SK-N-MC (cell line): Measurements from ENCODE around the gene FHAD1.

ENCODE experiments used
- DNase-seq: peaks from one replicate; pipeline ENCODE4 v3.0.0-alpha.2; 2011; ENCODE audit warnings: low read depth, low spot score
- H3K27ac ChIP-seq: fragments of 200-600 bp; sonication (generic); 2 replicates; pipeline ENCODE4 v1.5.1; 2016; ENCODE audit warnings: mixed run types
- H3K36me3 ChIP-seq: fragments of 200-600 bp; sonication (generic); 2 replicates; pipeline ENCODE4 v1.6.1; 2017; ENCODE audit warnings: antibody characterized with exemption, low read length, mixed read lengths; ENCODE audit not compliant: insufficient read depth
- H3K4me3 ChIP-seq: fragments of 200-600 bp; sonication (generic); 2 replicates; pipeline ENCODE4 v1.5.1; 2016
- H3K9ac ChIP-seq: fragments of 200-600 bp; sonication (generic); 2 replicates; pipeline ENCODE4 v1.8.0; 2017; ENCODE audit warnings: mixed run types, mixed read lengths; ENCODE audit not compliant: insufficient read length
- H3K9me3 ChIP-seq: fragments of 200-600 bp; sonication (generic); 2 replicates; pipeline ENCODE4 v1.6.1; 2017; ENCODE audit warnings: low read depth, mild to moderate bottlenecking, antibody characterized with exemption, low read length, moderate library complexity, mixed read lengths
- EZH2 ChIP-seq: fragments of 200-600 bp; sonication (generic); IDR thresholded peaks from one replicate; pipeline ENCODE4 v1.6.1; 2017; ENCODE audit warnings: antibody characterized with exemption
- FOXP2 ChIP-seq: optimal IDR thresholded peaks from 2 replicates; pipeline ENCODE3; 2011; ENCODE audit warnings: mild to moderate bottlenecking, moderate library complexity; ENCODE audit not compliant: insufficient read depth; ENCODE audit errors: extremely low read length, control extremely low read depth
- POLR2AphosphoS5 ChIP-seq: IDR thresholded peaks from 2 replicates; pipeline ENCODE4 v1.6.1; 2012; ENCODE audit warnings: mild to moderate bottlenecking, low read depth, low read length, borderline replicate concordance

FHAD1 gene

GRCh38 chr1:15246960-15247614 is at the start of gene FHAD1:
Gene FHAD1, plus strand, starts transcription at chr1:15247223. Its CDS starts 4,562 bp downstream, at chr1:15251785.
- Histone ChIP-seq H3K9me3 (no peaks in the 10 kb centered on the region), H3K9ac (no peak within 1 kb of the TSS), H3K27ac (no peak within 1 kb of the TSS), H3K36me3 (no peaks in the 10 kb centered on the region), H3K4me3 (peak within 1 kb of the TSS; percentile 59)
- no peak for DNase-seq
- TF ChIP-seq EZH2 = no peak
- no peak for TF ChIP-seq FOXP2
- no peak for TF ChIP-seq POLR2AphosphoS5

- Histone ChIP-seq H3K9ac (no peak overlapping the region), H3K9me3 (no peaks in the 10 kb centered on the region), H3K36me3 (no peaks in the 10 kb centered on the region), H3K27ac (no peak overlapping the region), H3K4me3 (no peak overlapping the region)
- no peak for DNase-seq
- TF ChIP-seq FOXP2 (no peak), EZH2 (no peak), POLR2AphosphoS5 (no peak)
Measured at GRCh38 chr1:15197591-15198447, 49.2 kb upstream of the FHAD1 start.

- H3K9ac ChIP-seq = no peak overlapping the region
- H3K27ac ChIP-seq = no peak overlapping the region
- H3K4me3 ChIP-seq = no peak overlapping the region
- DNase-seq = no peak
- H3K36me3 ChIP-seq = no peaks in the 10 kb centered on the region
- no peaks in the 10 kb centered on the region for H3K9me3 ChIP-seq
- TF ChIP-seq EZH2 (no peak), POLR2AphosphoS5 (no peak), FOXP2 (no peak)
Measured at GRCh38 chr1:15198684-15199083, 48.3 kb upstream of the FHAD1 start.

DNA sequence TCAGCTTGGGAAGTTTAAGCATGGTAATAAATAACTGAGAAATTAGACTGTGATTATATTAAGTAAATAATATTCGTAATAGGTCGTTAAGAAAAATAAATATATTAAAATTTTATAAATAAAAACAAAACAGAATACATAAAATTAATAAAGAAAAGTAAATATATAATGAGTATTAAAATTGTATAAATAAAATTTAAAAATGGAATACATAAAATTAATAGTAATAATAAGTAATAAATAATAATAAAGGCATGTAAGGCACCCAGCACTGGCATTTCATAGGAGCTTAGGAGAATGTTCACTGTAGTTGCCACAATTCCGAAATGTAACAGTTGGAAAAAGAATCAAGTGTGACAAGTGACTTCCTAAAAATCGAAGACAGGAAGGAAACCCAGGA is 45.8 kb upstream of the FHAD1 start:
- Histone ChIP-seq H3K9me3 (no peaks in the 10 kb centered on the region), H3K27ac (no peak overlapping the region), H3K36me3 (no peaks in the 10 kb centered on the region), H3K4me3 (no peak overlapping the region), H3K9ac (no peak overlapping the region)
- TF ChIP-seq EZH2 (no peak), FOXP2 (no peak), POLR2AphosphoS5 (no peak)
- no peak for DNase-seq

DNA sequence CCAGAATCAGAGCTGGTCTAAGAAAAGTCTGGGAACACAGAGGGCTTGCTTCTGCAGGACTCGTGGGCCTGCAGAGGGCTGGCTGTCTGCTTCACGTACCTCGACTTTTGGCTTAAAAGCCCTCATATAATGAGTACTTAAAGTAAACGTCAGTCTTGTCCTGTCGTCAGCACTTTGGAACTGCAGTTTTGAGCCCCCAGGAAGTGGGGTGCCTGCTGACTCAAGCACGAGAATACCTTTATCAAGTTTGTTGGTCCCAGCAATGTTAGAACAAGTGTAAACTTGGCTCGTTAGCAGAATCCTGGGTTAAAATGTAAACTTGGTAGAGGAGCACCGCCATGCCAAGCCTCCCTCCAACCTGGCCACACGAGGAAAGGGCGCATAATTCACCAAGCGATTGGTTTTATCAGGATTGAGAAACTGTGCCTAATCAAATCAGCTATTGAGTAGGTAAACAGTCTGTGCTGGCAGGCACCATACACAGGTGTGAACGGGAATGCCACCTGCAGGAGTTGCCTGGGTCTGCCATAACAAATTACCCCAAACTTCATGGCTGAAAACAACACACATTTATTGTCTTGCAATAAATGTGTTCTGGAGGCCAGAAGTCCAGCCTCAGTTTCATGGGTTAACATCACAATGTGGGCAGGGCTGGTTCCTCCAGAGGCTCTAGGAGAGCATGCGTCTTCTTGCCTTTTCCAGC is 45.0 kb upstream of the FHAD1 start:
- H3K36me3 ChIP-seq = no peaks in the 10 kb centered on the region
- H3K9ac ChIP-seq = no peak overlapping the region
- H3K9me3 ChIP-seq = no peaks in the 10 kb centered on the region
- no peak for DNase-seq
- TF ChIP-seq FOXP2 = no peak
- no peak for TF ChIP-seq POLR2AphosphoS5
- no peak overlapping the region for H3K27ac ChIP-seq
- H3K4me3 ChIP-seq = no peak overlapping the region

DNA sequence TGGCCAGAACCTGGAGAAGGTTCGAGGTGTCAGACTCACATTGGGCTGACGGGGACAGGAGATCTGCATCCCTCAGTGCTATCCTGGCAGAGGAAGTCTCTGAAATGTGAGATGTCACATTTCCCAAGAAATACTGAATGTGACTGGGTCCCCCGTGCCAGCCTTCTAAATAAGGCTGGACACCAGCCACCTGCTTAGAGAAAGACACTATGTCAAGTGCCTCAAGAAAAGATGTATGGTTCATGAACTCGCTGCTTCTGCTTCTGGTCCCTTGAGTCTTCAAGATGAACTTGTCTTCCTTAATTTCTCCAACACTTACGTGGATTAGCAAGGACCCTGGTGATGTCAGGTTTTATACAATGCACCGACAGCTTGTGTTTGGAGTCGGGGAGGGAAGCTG is 42.1 kb upstream of the FHAD1 start:
- Histone ChIP-seq H3K9ac (no peak overlapping the region), H3K36me3 (no peaks in the 10 kb centered on the region), H3K9me3 (no peaks in the 10 kb centered on the region), H3K4me3 (no peak overlapping the region), H3K27ac (no peak overlapping the region)
- TF ChIP-seq EZH2 (no peak), FOXP2 (no peak), POLR2AphosphoS5 (no peak)
- DNase-seq = no peak

- DNase-seq = no peak
- Histone ChIP-seq H3K27ac (no peak overlapping the region), H3K4me3 (no peak overlapping the region), H3K36me3 (no peaks in the 10 kb centered on the region), H3K9me3 (no peaks in the 10 kb centered on the region), H3K9ac (no peak overlapping the region)
- TF ChIP-seq EZH2 = no peak
- TF ChIP-seq FOXP2 = no peak
- TF ChIP-seq POLR2AphosphoS5 = no peak
Measured at GRCh38 chr1:15205586-15206346, 41.3 kb upstream of the FHAD1 start.

DNA sequence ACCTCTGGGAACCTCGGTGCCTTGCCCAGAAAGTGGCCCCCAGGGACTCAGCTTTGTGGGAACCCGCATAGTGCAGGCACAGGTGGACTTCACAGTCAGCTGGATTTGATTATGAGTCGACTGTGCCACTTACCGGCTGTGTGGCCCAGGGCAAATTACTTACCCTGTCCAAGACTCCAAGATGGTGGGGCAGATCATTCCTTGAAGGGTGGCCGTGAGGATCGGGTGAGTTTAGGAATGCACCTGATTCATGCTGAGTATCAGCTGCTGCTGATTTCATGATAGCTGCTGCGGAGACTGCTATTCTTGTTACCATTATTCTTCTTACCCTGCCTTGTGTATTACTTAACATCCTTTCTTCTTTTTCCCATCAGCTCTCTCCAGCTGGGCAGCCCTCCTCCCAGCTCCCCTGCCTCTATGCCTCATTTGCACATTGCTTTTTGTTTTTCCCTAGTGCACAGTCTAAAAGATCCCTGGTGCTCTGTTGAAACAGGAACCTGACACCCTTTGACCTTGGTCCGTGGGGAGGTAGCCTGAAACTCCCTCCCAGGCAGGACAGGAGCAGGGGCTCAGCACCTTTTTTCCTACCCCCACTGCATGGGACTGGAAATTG is 40.5 kb upstream of the FHAD1 start:
- Histone ChIP-seq H3K27ac (no peak overlapping the region), H3K36me3 (no peaks in the 10 kb centered on the region), H3K9ac (no peak overlapping the region), H3K4me3 (no peak overlapping the region), H3K9me3 (no peaks in the 10 kb centered on the region)
- DNase-seq = no peak
- TF ChIP-seq EZH2 (no peak), FOXP2 (no peak), POLR2AphosphoS5 (no peak)
